ENCODE measurements around the gene NPVF.

The NPVF gene

GRCh38 chr7:25206765-25207164 lies 21.5 kb downstream of the NPVF start:
- POLR2A ChIA-PET (ENCODE audit: low non-redundant PET), result no interaction called here
- H3K27ac ChIP-seq, result no peak overlapping the region
- TF ChIP-seq CTCF (conservative IDR thresholded peaks at IDR 0.05; ENCODE audit: low read depth), result no peak
- CTCF ChIA-PET, result no interaction called here
- no peak for DNase-seq (ENCODE audit: low spot score)

- CTCF ChIA-PET, result interaction anchor here (0.6 kb wide), 1 partner anchor 66 kb away, joined by 3 read pairs; no protein-coding TSS in a partner anchor
- no peak for DNase-seq (ENCODE audit: low spot score)
- POLR2A ChIA-PET (ENCODE audit: low non-redundant PET), result no interaction called here
- TF ChIP-seq CTCF (conservative IDR thresholded peaks at IDR 0.05; ENCODE audit: low read depth), result no peak
- no peak overlapping the region for H3K27ac ChIP-seq
Measured at GRCh38 chr7:25196132-25196896, 32.0 kb downstream of the NPVF start.

- TF ChIP-seq CTCF (conservative IDR thresholded peaks at IDR 0.05; ENCODE audit: low read depth), result no peak
- ChIA-PET CTCF (no interaction called here), POLR2A (ENCODE audit: low non-redundant PET) (no interaction called here)
Measured at GRCh38 chr7:25194036-25194435, 34.2 kb downstream of the NPVF start.

GRCh38 chr7:25192043-25192442 lies 36.2 kb downstream of the NPVF start:
- DNase-seq (ENCODE audit: low spot score), result no peak
- H3K27ac ChIP-seq, result no peak overlapping the region
- no peak for TF ChIP-seq CTCF (conservative IDR thresholded peaks at IDR 0.05; ENCODE audit: low read depth)
- ChIA-PET POLR2A (ENCODE audit: low non-redundant PET) (no interaction called here), CTCF (no interaction called here)

More at GRCh38 chr7:25194036-25194435, 34.2 kb downstream of the NPVF start:
- H3K27ac ChIP-seq, result no peak overlapping the region
- no peak for DNase-seq (ENCODE audit: low spot score)

- no peak overlapping the region for H3K27ac ChIP-seq
- ChIA-PET POLR2A (ENCODE audit: low non-redundant PET) (interaction anchor here (0.5 kb wide), 1 partner anchor 406 kb away, joined by 3 read pairs; no protein-coding TSS in a partner anchor), CTCF (interaction anchor here (1.7 kb wide), 1 partner anchor 9 kb away, joined by 4 read pairs; no protein-coding TSS in a partner anchor)
- TF ChIP-seq CTCF (conservative IDR thresholded peaks at IDR 0.05; ENCODE audit: low read depth), result no peak
- DNase-seq (ENCODE audit: low spot score), result no peak
Measured at GRCh38 chr7:25189197-25189596, 39.1 kb downstream of the NPVF start.

- CTCF ChIA-PET, result no interaction called here
- TF ChIP-seq CTCF (conservative IDR thresholded peaks at IDR 0.05; ENCODE audit: low read depth), result no peak
- no peak overlapping the region for H3K27ac ChIP-seq
- DNase-seq (ENCODE audit: low spot score), result no peak
- POLR2A ChIA-PET (ENCODE audit: low non-redundant PET), result no interaction called here
Measured at GRCh38 chr7:25187932-25188331, 40.4 kb downstream of the NPVF start.

Data from RWPE1 (cell line).